GM08714 (cell line): ENCODE measurements around the gene METRN.

Source experiments
- H3K4me3 ChIP-seq: fragments of 200-500 bp; sonication (Bioruptor generic); 2 replicates; pipeline ENCODE4 v1.5.1; 2014; ENCODE audit warnings: mild to moderate bottlenecking, low read length, inconsistent platforms
- ZNF274 ChIP-seq: IDR thresholded peaks from 2 replicates; pipeline ENCODE4 v1.6.1; 2012; ENCODE audit warnings: mild to moderate bottlenecking, low read depth, low read length

Gene METRN

DNA sequence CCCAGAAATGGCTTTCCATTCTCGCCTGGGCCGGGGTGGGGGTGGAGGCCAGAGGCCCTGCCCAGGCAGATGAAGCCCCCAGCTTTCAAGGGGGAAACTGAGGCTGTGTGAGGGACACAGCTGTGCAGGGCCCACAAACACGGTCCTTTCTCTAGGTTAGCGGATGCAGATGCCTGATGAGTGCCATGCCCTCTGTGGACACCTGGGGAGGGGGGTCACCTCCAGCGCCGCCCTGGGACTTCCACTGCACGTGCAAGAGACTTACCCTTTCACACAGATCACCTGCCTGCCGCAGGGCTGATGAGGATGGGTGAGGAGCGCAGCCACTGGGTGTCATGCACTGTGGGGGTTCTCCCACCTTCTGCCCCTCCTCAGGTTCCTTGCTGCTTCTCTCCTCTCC, 3.5 kb downstream of the METRN start:
- TF ChIP-seq ZNF274, result no peak
- no peak overlapping the region for H3K4me3 ChIP-seq

DNA sequence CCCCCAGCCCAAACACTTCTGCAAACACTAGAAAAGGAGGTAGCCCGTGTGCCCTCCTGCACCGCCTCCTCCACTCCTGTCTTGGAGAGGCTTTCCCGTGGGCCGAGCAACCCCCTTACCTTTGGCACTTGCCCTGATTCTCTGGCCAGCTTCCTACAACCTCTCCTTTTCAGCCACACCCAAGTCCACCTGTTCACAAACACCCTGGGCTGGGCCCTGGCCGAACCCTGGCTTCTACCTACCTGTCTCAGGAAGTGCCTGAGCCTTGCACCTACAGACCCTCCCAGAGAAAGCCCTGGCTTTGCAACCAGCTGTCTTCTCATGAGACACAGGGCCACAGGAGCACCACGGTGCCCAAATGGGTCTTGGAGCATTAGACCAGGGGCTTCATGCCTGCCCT, 4.0 kb downstream of the METRN start:
- H3K4me3 ChIP-seq, result no peak overlapping the region
- no peak for TF ChIP-seq ZNF274

GRCh38 chr16:719815-720446, 5.0 kb downstream of the METRN start:
- TF ChIP-seq ZNF274, result no peak
- peak overlapping the region; percentile 66 for H3K4me3 ChIP-seq

DNA sequence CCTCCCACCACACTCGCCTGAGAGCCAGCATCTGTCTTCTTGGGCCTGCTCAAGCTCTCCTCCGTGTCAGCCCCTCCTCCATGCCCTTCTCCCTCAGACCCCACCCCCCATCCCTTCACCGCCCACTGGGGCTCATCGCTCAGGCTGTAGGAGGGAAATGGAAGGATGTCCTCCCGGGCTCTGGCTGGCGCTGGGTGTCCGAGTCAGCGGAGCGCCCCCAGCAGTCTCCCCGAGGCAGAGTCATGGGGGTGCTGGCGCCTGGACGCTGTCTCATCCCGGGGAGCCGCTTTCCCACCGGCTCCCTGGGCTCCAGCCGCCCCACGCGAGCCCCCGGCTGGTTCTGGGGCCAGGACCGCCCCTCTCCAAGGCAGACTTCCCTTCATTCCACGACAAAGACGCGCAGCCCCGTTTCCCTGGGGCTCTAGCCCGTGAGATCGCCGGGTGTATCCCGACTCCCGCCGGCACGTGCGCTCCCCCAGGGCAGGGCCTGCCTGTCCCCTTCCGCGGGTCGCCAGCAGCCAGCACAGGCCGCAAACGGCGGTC, 5.6 kb downstream of the METRN start:
- H3K4me3 ChIP-seq, result peak overlapping the region; percentile 66
- no peak for TF ChIP-seq ZNF274

GRCh38 chr16:720990-721764, 6.3 kb downstream of the METRN start, which contains the start of gene ANTKMT:
Gene ANTKMT, plus strand, starts transcription at chr16:721146. Its CDS starts 129 bp downstream, at chr16:721275.
- TF ChIP-seq ZNF274, result no peak
- peak within 1 kb of the TSS; percentile 66 for H3K4me3 ChIP-seq

GRCh38 chr16:721765-722540, 7.0 kb downstream of the METRN start:
- TF ChIP-seq ZNF274, result no peak
- H3K4me3 ChIP-seq, result peak overlapping the region; percentile 66; the same call in 1 of the 2 replicates

DNA sequence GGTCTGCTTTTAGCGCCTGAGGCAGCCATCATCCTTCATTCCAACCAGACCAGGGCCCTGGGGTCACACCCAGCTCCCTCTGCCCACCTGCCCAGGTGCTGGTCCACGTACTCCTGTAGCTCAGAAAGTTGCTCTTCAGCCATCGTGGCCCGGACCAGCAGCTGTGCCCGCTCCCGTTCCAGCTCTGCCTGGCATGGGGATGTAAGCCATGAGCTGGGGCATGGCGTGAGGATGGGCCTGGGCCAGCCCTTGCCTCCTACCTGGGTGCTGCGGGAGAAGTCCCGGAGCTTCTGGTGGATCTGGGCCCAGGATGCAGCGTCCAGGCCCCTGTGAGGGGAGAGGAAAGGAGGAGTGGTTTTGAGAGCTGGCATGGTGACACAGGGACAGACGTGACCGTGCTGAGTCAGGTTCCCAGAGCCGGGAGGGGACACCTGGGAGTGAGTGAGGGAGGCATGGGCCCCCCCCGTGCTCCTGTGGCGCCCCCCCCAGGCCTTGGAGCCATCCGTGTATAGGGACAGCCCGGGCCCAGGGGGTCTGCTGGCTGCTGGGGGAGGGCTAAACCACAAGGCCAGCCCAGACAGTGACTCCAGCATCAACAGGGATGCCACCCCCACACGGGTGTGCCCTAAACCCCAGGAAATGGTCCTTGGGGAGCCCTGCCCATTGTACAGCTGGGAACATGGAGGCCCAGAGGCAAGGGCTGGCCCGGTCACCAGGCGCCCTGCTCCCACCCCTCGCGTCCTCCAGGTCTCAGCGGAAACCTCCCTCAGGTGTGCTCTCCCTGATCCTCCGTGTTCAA, 8.1 kb downstream of the METRN start:
- TF ChIP-seq ZNF274, result no peak

GRCh38 chr16:723695-724094, 8.8 kb downstream of the METRN start:
- TF ChIP-seq ZNF274, result no peak
- no peak overlapping the region for H3K4me3 ChIP-seq

More for the DNA sequence above, 8.1 kb downstream of the METRN start:
- H3K4me3 ChIP-seq, result no peak overlapping the region

- no peak for TF ChIP-seq ZNF274
- no peak overlapping the region for H3K4me3 ChIP-seq
Measured at GRCh38 chr16:724188-725040, 9.5 kb downstream of the METRN start.

GRCh38 chr16:725041-725376, 10.1 kb downstream of the METRN start:
- no peak for TF ChIP-seq ZNF274
- no peak overlapping the region for H3K4me3 ChIP-seq

GRCh38 chr16:725463-726187, 10.7 kb downstream of the METRN start:
- no peak for TF ChIP-seq ZNF274
- no peak overlapping the region for H3K4me3 ChIP-seq

DNA sequence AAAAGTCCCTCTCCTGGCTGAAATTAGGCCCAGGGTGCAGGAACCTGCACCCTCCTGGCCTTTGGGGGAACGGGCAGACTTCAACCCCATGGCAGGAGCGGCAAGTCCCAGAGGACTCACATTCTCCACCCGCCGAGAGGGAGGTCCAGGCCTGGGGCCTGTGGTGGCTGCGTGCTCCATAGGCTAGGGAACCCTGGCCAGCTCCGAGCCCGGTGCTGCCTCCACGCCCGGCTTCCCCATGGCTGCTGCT, 11.2 kb downstream of the METRN start:
- no peak overlapping the region for H3K4me3 ChIP-seq

More for the DNA sequence above, 11.2 kb downstream of the METRN start:
- no peak for TF ChIP-seq ZNF274
